Measurements from ENCODE around the gene MRGPRX2.

Gene MRGPRX2

GRCh38 chr11:19060629-19061028, at the start of gene MRGPRX2:
MRGPRX2 (minus strand) TSS chr11:19060717; CDS start chr11:19056402, 4,315 bp downstream.
- no peak within 1 kb of the TSS for H3K4me3 ChIP-seq (ENCODE audit: low read depth, low read length)
- no peak for DNase-seq (ENCODE audit: low read depth)
- TF ChIP-seq MYC (IDR thresholded peaks at IDR 0.05; ENCODE audit: low read depth, low read length), result no peak
- no peak for TF ChIP-seq MAX (IDR thresholded peaks at IDR 0.05; ENCODE audit: low read depth, low read length)
- TF ChIP-seq POLR2A (IDR thresholded peaks at IDR 0.05; ENCODE audit: extremely low read depth, insufficient read length), result no peak
- TF ChIP-seq CTCF (IDR thresholded peaks at IDR 0.05; ENCODE audit: low read depth, low read length), result no peak

- no peak for DNase-seq (ENCODE audit: low read depth)
- no peak overlapping the region for H3K4me3 ChIP-seq (ENCODE audit: low read depth, low read length)
- TF ChIP-seq MYC (IDR thresholded peaks at IDR 0.05; ENCODE audit: low read depth, low read length) (no peak), CTCF (IDR thresholded peaks at IDR 0.05; ENCODE audit: low read depth, low read length) (no peak), POLR2A (IDR thresholded peaks at IDR 0.05; ENCODE audit: extremely low read depth, insufficient read length) (no peak), MAX (IDR thresholded peaks at IDR 0.05; ENCODE audit: low read depth, low read length) (no peak)
Observed at GRCh38 chr11:19110295-19110694, 49.8 kb upstream of the MRGPRX2 start.

GRCh38 chr11:19107125-19107524, 46.6 kb upstream of the MRGPRX2 start:
- TF ChIP-seq POLR2A (IDR thresholded peaks at IDR 0.05; ENCODE audit: extremely low read depth, insufficient read length), result no peak
- TF ChIP-seq MYC (IDR thresholded peaks at IDR 0.05; ENCODE audit: low read depth, low read length), result no peak
- no peak for TF ChIP-seq MAX (IDR thresholded peaks at IDR 0.05; ENCODE audit: low read depth, low read length)
- TF ChIP-seq CTCF (IDR thresholded peaks at IDR 0.05; ENCODE audit: low read depth, low read length), result no peak
- no peak for DNase-seq (ENCODE audit: low read depth)
- H3K4me3 ChIP-seq (ENCODE audit: low read depth, low read length), result no peak overlapping the region

- DNase-seq (ENCODE audit: low read depth), result no peak
- no peak overlapping the region for H3K4me3 ChIP-seq (ENCODE audit: low read depth, low read length)
- TF ChIP-seq MAX (IDR thresholded peaks at IDR 0.05; ENCODE audit: low read depth, low read length) (no peak), CTCF (IDR thresholded peaks at IDR 0.05; ENCODE audit: low read depth, low read length) (no peak), POLR2A (IDR thresholded peaks at IDR 0.05; ENCODE audit: extremely low read depth, insufficient read length) (no peak), MYC (IDR thresholded peaks at IDR 0.05; ENCODE audit: low read depth, low read length) (no peak)
Observed at GRCh38 chr11:19105011-19105410, 44.5 kb upstream of the MRGPRX2 start.

GRCh38 chr11:19102521-19102900, 42.0 kb upstream of the MRGPRX2 start:
- H3K4me3 ChIP-seq (ENCODE audit: low read depth, low read length), result no peak overlapping the region
- no peak for DNase-seq (ENCODE audit: low read depth)
- no peak for TF ChIP-seq MYC (IDR thresholded peaks at IDR 0.05; ENCODE audit: low read depth, low read length)
- TF ChIP-seq POLR2A (IDR thresholded peaks at IDR 0.05; ENCODE audit: extremely low read depth, insufficient read length), result no peak
- TF ChIP-seq MAX (IDR thresholded peaks at IDR 0.05; ENCODE audit: low read depth, low read length), result no peak
- TF ChIP-seq CTCF (IDR thresholded peaks at IDR 0.05; ENCODE audit: low read depth, low read length), result no peak
